GM19455 (cell line): ENCODE measurements around the gene YWHAQ.

Source experiments
- ATAC-seq: cut with Tn5 transposase; IDR thresholded peaks from one replicate; pipeline ENCODE4 v1.9.1; 2021; ENCODE audit not compliant: unreplicated experiment

Gene YWHAQ

GRCh38 chr2:9655441-9656269 lies 24.9 kb upstream of the YWHAQ start:
- no peak for ATAC-seq

GRCh38 chr2:9654452-9655100 lies 23.8 kb upstream of the YWHAQ start:
- ATAC-seq: no peak

GRCh38 chr2:9653485-9654271 lies 22.9 kb upstream of the YWHAQ start:
- no peak for ATAC-seq

- ATAC-seq: no peak
Observed at GRCh38 chr2:9652898-9653479, 22.2 kb upstream of the YWHAQ start.

GRCh38 chr2:9652267-9652666 lies 21.5 kb upstream of the YWHAQ start:
- ATAC-seq: no peak

GRCh38 chr2:9650119-9650821 lies 19.5 kb upstream of the YWHAQ start:
- no peak for ATAC-seq

- no peak for ATAC-seq
Observed at GRCh38 chr2:9649261-9649660, 18.5 kb upstream of the YWHAQ start.

GRCh38 chr2:9648821-9649220 lies 18.0 kb upstream of the YWHAQ start:
- ATAC-seq: no peak

- no peak for ATAC-seq
Observed at GRCh38 chr2:9647884-9648283, 17.1 kb upstream of the YWHAQ start.

GRCh38 chr2:9646196-9647030 lies 15.6 kb upstream of the YWHAQ start:
- ATAC-seq: no peak

- ATAC-seq: no peak
Observed at GRCh38 chr2:9644603-9645002, 13.8 kb upstream of the YWHAQ start.

- ATAC-seq: no peak
Observed at GRCh38 chr2:9644021-9644420, 13.2 kb upstream of the YWHAQ start.

- ATAC-seq: no peak
Observed at GRCh38 chr2:9641641-9642040, 10.8 kb upstream of the YWHAQ start.

- no peak for ATAC-seq
Observed at GRCh38 chr2:9640403-9641104, 9.8 kb upstream of the YWHAQ start.

GRCh38 chr2:9639740-9640343 lies 9.0 kb upstream of the YWHAQ start:
- ATAC-seq: no peak

- ATAC-seq: no peak
Observed at GRCh38 chr2:9639000-9639602, 8.3 kb upstream of the YWHAQ start.

GRCh38 chr2:9638532-9638931 lies 7.7 kb upstream of the YWHAQ start:
- ATAC-seq: no peak

GRCh38 chr2:9637330-9637729 lies 6.5 kb upstream of the YWHAQ start:
- no peak for ATAC-seq
